A673 (cell line): ENCODE measurements around the gene RTN4RL2. TPM values are rescaled to one million over a fixed set of nuclear protein-coding genes. Genes with fewer than 3 reads are reported as not detected.

Source experiments
- BruUV-seq: library from RNA; stranded (reverse); fragments of 400-500 nt; replicated peaks from 2 replicates; lab custom pipeline; 2021; lab: Mats Ljungman, UMichigan
- CTCF ChIA-PET: fragments of 300-600 bp; sonication (Branson Sonifier 250); formaldehyde crosslinking; loops from one replicate; lab custom pipeline; 2022; ENCODE audit warnings: antibody characterized with exemption; lab: Charles Lee
- POLR2A ChIA-PET: fragments of 300-600 bp; sonication (Branson Sonifier 250); formaldehyde crosslinking; loops from one replicate; lab custom pipeline; 2022; ENCODE audit warnings: antibody characterized with exemption; ENCODE audit not compliant: low non-redundant PET; lab: Charles Lee
- DNase-seq: peaks from one replicate; pipeline ENCODE4 v3.0.0-alpha.2; 2015; ENCODE audit warnings: low spot score
- H3K27ac ChIP-seq: fragments of 200-600 bp; sonication (generic); 2 replicates; pipeline ENCODE4 v1.5.1; 2016; ENCODE audit warnings: mixed run types, low read depth, mild to moderate bottlenecking, mixed read lengths, antibody characterized with exemption, low read length; ENCODE audit not compliant: poor library complexity, severe bottlenecking
- H3K27me3 ChIP-seq: fragments of 200-600 bp; sonication (generic); replicated peaks from 2 replicates; pipeline ENCODE4 v1.6.1; 2017; ENCODE audit warnings: mixed run types, low read depth, mild to moderate bottlenecking, mixed read lengths, antibody characterized with exemption, low read length; ENCODE audit not compliant: insufficient read depth, poor library complexity
- H3K36me3 ChIP-seq: fragments of 200-600 bp; sonication (generic); 2 replicates; pipeline ENCODE4 v1.6.1; 2016; ENCODE audit warnings: mixed run types, mild to moderate bottlenecking, mixed read lengths, antibody characterized with exemption, low read length; ENCODE audit not compliant: insufficient read depth, poor library complexity, severe bottlenecking
- H3K4me1 ChIP-seq: fragments of 200-600 bp; sonication (generic); 2 replicates; pipeline ENCODE4 v1.6.1; 2017; ENCODE audit warnings: mixed run types, mild to moderate bottlenecking, mixed read lengths, antibody characterized with exemption, low read length; ENCODE audit not compliant: insufficient read depth, poor library complexity, severe bottlenecking
- H3K4me3 ChIP-seq: fragments of 200-600 bp; sonication (generic); 2 replicates; pipeline ENCODE4 v1.5.1; 2016; ENCODE audit warnings: low read depth, mixed run types, mild to moderate bottlenecking, mixed read lengths, low read length; ENCODE audit not compliant: poor library complexity, severe bottlenecking
- H3K9me3 ChIP-seq: fragments of 200-600 bp; sonication (generic); 2 replicates; pipeline ENCODE4 v1.6.1; 2016; ENCODE audit warnings: mixed run types, low read depth, mild to moderate bottlenecking, mixed read lengths, antibody characterized with exemption, low read length; ENCODE audit not compliant: poor library complexity, severe bottlenecking
- EZH2 ChIP-seq: fragments of 200-600 bp; sonication (generic); IDR thresholded peaks from 2 replicates; pipeline ENCODE4 v1.6.1; 2017; ENCODE audit warnings: borderline replicate concordance, low read depth, mild to moderate bottlenecking, mixed read lengths, antibody characterized with exemption, low read length; ENCODE audit not compliant: poor library complexity, severe bottlenecking
- intact Hi-C: fragments of 100-400 bp; cut with micrococcal nuclease; formaldehyde crosslinking; loops from one replicate; pipeline ENCODE4 v1.10.0; 2022; ENCODE audit not compliant: unreplicated experiment
- total RNA-seq: library from RNA; stranded (reverse); gene quantifications from 2 replicates; pipeline ENCODE4 v1.2.3, GENCODE V29; 2021
- TF ChIP-seq, protein P1 (sequence below): fragments of 300-800, 200-600 bp; sonication (generic); conservative IDR thresholded peaks from 2 replicates; pipeline ENCODE4 v1.5.1; 2017; ENCODE audit warnings: low read depth, mild to moderate bottlenecking, antibody characterized with exemption, low read length, moderate library complexity, mixed read lengths

Gene RTN4RL2
- total RNA-seq, 1 experiment from 2014 or later: 5.2 TPM

DNA sequence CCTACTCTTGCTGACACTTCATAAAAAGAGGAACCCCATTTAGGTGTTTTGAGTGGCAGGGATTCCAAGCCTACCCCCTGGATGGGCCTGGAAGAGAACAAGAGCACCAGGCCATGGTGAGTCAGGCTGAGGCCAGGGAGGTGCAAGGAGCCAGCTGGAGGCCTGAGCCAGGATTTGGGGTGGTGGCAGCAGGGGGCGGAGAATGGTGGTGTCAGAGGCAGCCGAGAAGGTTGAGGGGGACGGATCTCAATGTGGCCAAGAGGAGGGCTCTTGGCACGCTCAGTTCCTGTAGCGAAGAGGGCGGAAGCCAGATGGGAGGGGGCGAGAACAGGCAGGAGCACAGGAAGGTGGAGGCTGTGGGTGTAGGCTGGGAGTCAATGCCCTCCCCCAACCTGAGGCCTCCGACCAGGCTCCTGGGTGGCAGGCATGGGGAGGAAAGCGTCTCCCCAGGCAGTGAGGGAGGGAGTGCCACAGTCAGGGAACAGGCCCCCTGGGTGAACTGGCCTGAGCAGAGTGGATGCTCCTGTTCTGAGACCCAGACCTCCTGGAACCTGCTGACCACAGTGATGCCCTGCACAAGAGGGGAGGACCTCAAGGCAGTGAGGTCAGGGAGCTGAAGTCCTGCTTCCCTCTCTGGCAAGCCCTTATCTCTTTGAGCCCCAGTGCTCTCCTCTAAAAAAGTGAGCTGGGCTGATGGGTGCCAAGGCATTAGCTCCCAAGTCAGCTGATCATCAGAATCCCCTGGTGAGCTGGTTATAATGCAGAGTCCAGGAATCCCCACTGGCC is 13.9 kb downstream of the RTN4RL2 start:
- no peak overlapping the region for H3K4me3 ChIP-seq
- no TSS peak for BruUV-seq
- peaks cover 24% of the 10 kb centered on the region for H3K4me1 ChIP-seq

DNA sequence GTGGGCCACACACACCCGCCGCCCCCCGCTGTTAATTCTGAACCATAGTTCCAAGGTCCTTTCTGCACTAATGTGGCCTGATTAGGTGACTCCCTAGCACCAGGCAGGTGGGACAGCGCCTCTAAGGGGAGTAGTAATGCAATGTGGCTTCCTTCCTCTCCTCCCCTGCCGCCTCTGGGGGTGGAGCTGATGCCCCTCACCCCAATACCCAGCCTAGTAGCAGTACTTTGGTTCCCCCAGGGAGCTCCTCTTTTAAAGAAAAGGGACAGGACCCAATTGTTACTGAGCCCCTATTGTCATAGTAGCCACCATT is 14.4 kb downstream of the RTN4RL2 start:
- Histone ChIP-seq H3K27ac (no peak overlapping the region), H3K9me3 (no peaks in the 10 kb centered on the region), H3K4me3 (no peak overlapping the region), H3K4me1 (peaks cover 24% of the 10 kb centered on the region), H3K36me3 (no peaks in the 10 kb centered on the region), H3K27me3 (peaks cover 4% of the 10 kb centered on the region)
- TF ChIP-seq, protein P1, sequence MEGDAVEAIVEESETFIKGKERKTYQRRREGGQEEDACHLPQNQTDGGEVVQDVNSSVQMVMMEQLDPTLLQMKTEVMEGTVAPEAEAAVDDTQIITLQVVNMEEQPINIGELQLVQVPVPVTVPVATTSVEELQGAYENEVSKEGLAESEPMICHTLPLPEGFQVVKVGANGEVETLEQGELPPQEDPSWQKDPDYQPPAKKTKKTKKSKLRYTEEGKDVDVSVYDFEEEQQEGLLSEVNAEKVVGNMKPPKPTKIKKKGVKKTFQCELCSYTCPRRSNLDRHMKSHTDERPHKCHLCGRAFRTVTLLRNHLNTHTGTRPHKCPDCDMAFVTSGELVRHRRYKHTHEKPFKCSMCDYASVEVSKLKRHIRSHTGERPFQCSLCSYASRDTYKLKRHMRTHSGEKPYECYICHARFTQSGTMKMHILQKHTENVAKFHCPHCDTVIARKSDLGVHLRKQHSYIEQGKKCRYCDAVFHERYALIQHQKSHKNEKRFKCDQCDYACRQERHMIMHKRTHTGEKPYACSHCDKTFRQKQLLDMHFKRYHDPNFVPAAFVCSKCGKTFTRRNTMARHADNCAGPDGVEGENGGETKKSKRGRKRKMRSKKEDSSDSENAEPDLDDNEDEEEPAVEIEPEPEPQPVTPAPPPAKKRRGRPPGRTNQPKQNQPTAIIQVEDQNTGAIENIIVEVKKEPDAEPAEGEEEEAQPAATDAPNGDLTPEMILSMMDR: no peak
- TF ChIP-seq EZH2: no peak
- no peak for DNase-seq
- POLR2A ChIA-PET: no interaction called here
- intact Hi-C loops: no loop called here
- BruUV-seq: no TSS peak
- CTCF ChIA-PET: interaction anchor here (1.4 kb wide), 1 partner anchor 16 kb away, joined by 3 read pairs; no protein-coding TSS in a partner anchor

More for the DNA sequence above, 13.9 kb downstream of the RTN4RL2 start:
- no peaks in the 10 kb centered on the region for H3K9me3 ChIP-seq
- POLR2A ChIA-PET: no interaction called here
- H3K36me3 ChIP-seq: no peaks in the 10 kb centered on the region
- DNase-seq: no peak
- no peak overlapping the region for H3K27ac ChIP-seq
- peaks cover 4% of the 10 kb centered on the region for H3K27me3 ChIP-seq
- TF ChIP-seq, protein P1: no peak
- no peak for TF ChIP-seq EZH2
- CTCF ChIA-PET: interaction anchor here (1.4 kb wide), 1 partner anchor 16 kb away, joined by 3 read pairs; no protein-coding TSS in a partner anchor
- intact Hi-C loops: no loop called here

DNA sequence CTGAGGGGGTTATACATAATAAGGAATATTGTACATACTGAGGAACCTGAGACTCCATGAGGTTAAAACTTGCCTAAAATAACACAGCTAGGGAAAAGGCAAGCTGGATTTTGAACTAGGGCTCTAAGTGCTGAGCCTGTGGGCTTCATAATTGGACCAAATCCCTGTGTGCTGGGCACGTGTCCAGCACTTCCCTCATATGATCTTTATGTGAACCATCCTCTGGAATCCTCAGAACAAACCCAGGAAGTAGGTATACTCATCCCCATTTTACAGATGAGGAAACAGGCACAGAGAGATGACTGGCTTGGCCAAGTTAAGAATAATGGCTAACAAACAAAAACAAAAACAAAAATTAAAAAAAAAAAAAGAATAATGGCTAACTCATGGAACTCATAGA is 14.9 kb downstream of the RTN4RL2 start:
- peaks cover 4% of the 10 kb centered on the region for H3K27me3 ChIP-seq
- DNase-seq: no peak
- CTCF ChIA-PET: interaction anchor here (1.4 kb wide), 1 partner anchor 17 kb away, joined by 3 read pairs; no protein-coding TSS in a partner anchor
- no peaks in the 10 kb centered on the region for H3K36me3 ChIP-seq
- H3K4me3 ChIP-seq: no peak overlapping the region
- TF ChIP-seq, protein P1: no peak
- TF ChIP-seq EZH2: no peak
- intact Hi-C loops: no loop called here
- H3K4me1 ChIP-seq: peaks cover 24% of the 10 kb centered on the region
- H3K9me3 ChIP-seq: no peaks in the 10 kb centered on the region
- BruUV-seq: no TSS peak
- no peak overlapping the region for H3K27ac ChIP-seq
- POLR2A ChIA-PET: no interaction called here
